Islet precursor cell (in vitro differentiated cells): Measurements from ENCODE around the gene GCK.

Experiments used
- DNase-seq: peaks from one replicate; pipeline ENCODE4 v3.0.0-alpha.2; 2018

GCK gene

GRCh38 chr7:44189286-44189992, at the start of gene GCK:
Gene GCK, minus strand, starts transcription at chr7:44189439. Its CDS starts 486 bp downstream, at chr7:44188953.
- DNase-seq: no peak

DNA sequence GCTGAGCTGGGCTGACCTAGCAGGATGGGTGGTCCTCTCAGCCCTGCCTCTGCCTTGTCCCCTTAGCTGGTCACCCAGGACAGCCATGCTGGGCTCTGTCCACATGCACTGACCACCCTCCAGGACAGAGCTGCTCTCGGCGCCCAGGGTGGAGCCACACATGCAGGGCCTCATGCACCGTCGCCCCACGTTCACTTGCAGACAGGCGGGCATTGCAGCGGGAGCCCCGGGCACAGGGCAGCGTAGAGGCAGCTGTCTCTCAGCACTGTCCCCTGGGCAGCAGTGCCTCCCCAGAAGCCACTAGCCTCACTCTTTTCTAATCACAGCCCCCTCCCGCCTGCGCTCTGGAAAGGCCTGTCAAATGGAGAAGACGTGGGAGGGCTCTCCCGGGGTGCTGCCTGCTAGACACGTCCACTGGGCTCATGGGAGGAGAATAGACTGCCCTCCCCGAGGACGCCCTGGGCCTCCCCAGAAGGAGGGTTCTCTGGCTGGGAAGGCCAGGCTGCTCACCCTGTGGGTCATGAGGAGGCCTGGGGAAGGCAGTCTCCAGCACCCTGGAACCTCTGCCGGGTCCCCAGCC, 49.0 kb upstream of the GCK start:
- no peak for DNase-seq

DNA sequence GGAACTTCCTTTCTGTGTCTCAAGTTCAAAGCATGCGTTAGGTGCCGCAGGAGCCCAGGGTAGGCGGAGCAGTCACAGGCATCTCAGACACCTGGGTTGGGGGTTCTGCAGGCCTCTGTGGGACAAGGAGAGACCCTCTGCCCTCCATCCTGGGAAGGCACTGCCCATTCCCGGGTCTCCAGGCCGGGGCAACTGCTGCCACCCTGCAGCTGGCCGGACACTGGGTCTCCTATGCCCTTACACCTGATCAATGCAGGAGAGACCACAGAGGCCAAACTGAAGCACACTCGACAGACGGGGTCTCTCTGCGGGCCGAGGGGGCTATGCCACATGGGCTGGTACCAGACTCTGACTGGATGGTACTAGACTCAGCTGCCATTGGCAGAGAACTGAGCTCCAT, 48.5 kb upstream of the GCK start:
- no peak for DNase-seq

- no peak for DNase-seq
These were observed 47.1 kb upstream of the GCK start for GRCh38 chr7:44236333-44236728.

DNA sequence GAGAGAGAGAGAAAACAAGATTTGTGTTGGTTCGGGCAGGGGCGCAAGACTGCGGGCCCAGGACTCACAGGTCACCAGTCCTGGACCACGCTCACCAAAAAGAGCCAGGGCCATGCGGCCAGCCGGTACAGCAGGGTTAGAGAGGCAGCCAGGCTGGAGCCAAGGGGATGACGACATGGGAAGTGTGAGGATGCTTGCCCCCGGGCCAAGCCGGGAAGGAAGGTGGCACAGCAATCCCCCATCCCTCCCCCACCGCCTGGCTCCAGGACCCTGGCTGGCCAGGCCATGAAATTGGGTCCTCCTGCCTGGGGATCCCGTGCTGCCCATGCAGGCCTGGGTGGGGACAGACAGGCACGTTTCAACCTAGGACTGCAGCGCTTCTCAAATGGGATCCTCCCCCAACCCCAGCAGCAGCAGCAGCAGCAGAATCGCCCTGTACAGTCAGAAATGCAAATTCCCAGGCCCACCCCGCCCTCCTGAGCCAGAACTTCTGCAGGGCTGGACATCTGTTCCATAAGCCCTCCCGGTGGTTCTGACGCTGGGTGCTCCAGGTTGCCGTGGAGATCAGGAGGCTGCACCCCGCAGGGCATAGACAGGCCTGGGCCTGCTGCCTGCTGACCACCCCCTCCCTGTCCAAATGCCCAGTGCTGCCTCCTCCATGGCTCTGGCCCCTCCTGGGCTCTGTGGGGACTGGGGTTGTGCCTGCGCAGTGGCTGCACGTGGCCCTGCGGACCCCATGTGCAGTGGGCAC, 46.5 kb upstream of the GCK start:
- DNase-seq: no peak

DNA sequence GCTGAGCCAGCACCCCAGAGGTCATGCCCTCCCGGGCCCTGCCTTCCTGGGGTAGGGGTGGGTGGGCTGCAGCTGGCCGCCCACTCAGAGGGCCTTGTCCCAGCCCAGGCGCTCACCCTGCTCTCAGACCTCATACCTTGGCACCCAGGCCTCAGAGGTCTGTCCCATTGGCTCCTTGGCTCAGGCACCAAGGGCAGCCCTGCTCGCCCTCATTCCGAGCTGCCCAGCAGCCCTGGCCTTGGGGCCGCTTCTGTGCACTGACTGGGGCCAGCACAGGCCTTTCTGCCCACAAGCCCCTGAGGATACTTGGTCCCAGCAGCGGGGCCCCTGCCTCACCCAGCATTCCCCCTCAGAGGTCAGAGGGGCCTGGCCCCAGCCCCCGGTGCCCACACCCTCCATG, 45.8 kb upstream of the GCK start:
- DNase-seq: no peak

- no peak for DNase-seq
These were observed 43.9 kb upstream of the GCK start for GRCh38 chr7:44232901-44233715.

DNA sequence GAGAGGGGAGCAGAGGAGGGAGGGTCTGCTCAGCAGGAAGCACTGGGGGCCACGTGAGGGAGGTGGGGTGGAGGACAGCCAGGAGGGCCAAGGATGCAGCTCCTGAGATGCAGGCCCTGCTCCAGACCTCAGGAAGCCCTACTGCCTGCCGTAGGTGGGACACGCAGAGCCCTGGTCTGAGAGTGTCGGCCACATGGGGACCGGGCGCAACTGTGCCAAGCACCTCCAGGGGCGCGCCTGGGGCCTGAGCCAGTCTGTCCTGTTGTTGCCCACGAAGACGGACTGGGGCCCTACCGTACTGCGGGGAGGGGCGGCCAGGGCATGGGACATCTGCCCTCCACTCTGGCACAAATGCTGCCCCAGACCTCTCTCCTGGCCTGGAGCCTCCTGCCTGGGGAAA, 43.2 kb upstream of the GCK start:
- no peak for DNase-seq

GRCh38 chr7:44231088-44231487, 41.8 kb upstream of the GCK start:
- DNase-seq: no peak

- no peak for DNase-seq
These were observed 41.0 kb upstream of the GCK start for GRCh38 chr7:44230286-44230685.

DNA sequence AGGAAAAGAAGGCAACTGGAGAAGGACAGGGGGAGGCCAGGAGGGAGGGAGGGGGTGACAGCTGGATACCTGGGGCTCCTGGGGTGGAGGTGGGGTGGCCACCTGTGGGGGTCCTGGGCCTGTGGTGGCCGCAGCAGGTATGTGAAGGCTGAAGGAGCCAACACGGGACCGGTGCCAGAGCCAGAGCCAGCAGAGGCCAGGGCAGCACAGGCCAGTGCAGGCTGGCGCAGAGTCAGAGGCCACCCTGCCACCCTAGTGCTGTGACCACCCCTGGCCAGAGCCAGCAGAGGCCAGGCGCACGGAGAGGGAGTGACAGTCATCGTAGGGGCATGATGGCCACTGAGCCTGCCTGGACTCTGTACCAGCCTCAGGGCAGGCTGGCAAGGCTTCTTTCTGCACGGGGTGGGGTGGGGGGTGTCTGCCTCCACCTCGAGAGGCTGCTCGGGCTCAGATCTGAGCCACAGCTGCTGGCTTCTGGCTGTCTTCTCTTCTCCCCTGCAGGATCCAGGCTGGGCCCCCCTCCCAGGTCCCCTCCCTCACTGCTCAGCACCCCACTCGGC, 40.4 kb upstream of the GCK start:
- no peak for DNase-seq

DNA sequence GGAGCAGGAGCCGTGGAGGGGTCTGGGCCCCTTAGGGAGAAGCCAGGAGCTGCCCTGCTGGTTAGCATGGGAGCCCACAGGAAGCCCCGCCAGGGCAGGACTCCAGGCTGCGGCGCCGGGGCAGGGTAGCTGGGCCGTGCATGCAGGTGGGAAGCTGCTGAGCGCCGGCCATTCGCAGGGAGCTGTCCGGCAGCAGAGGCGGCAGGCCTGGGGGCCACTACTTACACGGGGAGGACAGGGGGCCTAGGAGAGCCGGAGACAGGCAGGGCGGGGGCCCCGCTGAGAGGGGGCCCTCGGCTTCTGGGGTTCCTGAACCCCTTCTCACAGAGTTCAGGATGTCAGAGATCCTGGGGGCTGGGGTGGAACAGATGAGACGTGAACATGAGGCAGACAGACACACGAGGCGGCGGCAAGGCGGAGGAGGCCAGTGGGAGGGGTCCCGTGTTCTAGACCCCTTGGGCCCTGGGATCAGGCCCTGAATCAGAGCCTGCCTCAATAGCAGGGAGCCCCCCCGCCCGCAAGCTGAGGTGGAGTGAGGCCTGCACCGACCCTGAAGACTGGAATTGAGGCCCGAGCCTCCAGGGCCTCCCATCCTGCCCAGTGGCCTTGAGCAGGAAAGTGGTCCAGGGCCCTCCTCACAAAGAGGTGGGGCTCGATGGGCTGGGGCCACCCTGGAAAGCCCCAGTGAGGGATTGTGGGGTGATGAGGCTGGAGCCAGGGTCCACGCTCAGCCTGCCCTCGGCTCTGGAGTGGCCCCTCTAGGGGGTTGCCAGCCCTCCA, 39.5 kb upstream of the GCK start:
- DNase-seq: no peak

DNA sequence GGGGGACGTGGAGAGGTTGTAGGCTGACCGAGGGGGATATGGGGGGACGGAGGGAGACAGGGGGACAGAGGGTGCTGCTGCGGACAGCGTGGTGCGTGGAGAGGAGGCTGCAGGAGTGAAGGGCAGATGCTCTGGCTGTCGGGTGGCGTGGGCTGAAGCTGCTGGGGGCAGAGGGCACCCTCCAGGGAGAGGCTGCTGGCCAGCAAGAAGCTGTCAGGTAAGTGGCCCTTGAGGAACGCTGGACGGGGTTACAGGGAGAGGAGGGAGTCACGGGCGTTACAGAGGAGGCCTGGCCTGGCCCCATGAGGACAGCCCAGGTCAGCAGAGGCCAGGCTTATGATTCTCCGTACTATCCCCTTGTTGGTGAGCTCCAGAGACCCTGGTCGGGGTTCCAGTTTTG, 38.7 kb upstream of the GCK start:
- DNase-seq: no peak

DNA sequence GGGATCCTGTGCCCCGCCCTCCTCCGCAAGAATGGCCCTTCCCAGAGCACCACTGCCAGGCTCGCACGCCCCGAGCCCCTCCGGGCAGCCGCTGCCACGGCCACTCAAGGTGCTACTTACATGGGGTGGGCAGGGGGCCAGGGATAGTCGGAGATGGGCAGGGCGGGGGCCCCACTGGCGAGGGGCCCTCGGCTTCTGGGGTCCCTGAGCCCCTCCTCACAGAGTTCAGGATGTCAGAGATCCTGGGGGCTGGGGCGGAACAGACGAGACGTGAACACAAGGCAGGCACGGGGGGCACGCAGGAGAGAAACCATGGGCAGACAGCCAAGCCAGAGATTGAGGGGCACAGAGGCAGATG, 37.1 kb upstream of the GCK start:
- DNase-seq: no peak

GRCh38 chr7:44225566-44226395, 36.5 kb upstream of the GCK start:
- DNase-seq: no peak

DNA sequence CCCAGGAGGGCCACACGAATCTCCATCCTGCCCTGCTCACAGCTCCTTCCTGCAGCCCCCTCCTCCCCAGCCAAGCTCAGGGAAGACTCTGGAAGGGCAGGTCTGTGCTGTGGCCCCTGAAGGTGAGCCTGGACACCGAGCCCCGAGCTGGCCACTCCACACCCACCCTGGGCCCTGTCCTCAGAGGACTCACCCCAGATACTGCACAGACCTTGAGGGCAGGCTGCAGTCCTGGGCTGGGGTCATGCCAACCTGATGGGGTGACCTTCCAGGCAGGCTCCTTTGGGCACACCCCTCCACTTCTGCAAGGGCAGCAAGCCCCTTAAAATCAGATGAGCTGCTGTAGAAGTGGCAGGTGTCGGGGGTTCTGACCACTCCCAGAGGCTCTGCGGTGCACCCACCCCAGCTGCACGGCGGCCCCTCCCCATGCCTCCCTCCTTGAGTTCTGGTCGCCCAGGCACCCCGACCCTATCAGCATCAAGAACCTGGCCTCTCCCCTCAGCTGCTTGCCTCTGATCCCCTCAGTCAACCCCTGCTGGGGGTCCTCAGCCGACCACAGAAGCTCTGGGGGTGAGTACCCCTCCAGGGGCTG, 35.8 kb upstream of the GCK start:
- DNase-seq: no peak

DNA sequence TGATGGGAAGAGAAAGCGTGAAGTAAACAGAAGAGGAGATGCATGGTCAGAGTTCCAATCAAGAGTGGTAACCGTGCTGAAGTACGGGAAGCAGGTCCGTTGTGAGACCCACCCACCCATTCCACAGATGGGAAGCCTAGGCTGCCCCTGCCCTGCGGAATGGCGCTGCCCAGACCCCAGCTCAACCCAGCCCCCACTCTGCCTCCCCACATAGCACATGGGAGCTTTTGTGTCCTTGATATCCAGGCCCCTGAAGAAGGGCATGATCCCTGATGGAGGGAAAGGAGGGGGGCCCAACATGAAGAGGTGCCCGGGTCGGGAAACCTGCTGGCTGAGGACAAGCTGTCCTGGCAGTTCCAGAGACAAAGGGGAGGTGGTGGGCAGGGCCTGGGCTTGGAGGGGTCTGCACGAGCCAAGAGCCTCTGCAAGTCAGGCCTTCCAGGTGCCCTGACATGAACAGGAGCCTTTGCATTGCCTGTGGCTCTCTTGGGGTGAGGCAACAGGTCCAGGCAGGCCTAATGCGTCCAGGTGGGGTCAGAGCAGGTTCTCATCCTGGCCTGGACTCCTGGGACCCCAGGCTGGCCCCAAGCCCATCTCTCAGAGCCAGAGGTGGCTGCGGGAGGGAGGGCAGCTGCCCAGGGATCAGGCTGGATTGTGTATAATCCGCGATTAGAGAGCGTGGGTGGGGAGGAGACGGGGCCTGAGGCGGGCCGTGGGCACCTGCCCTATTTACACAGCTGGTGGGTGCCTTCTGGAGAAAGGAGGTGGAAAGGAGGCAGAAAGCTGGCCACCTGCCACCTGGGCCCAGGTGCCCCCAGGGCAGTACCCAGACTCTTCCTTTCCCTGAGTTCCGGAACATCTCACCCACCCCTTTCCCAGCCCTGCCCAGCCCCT, 35.1 kb upstream of the GCK start:
- DNase-seq: no peak

GRCh38 chr7:44223362-44224079, 34.3 kb upstream of the GCK start:
- no peak for DNase-seq

DNA sequence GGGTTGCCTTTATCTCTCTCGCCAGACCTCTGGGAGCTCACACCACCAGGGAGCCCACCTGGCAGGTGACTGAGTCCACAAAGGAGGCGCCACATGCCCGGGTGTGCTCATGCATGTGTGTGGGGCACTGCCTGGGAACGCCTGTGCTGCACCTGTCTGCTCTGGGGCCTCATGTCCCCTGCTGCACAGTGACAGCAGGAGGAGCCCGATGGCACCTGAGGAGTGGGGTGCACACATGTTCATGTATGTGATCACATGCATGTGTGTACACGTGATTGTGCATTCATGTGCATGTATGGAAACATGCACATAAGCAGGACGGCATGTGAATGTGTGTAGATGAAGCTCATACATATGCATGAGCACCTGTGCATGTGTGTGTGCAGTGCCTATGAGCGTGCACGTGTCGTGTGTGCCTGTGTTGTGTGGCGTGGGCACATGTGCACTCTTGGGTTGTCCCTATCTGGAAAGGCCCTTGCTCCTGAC, 33.6 kb upstream of the GCK start:
- no peak for DNase-seq
